ENCODE measurements around the gene HSD17B8. TPM values are rescaled to one million over a fixed set of nuclear protein-coding genes. Genes with fewer than 3 reads are reported as not detected.

HSD17B8 gene
- polyA plus RNA-seq, 1 of the 3 experiments (the other 2 are of a cell fraction), result 37.5 TPM

DNA sequence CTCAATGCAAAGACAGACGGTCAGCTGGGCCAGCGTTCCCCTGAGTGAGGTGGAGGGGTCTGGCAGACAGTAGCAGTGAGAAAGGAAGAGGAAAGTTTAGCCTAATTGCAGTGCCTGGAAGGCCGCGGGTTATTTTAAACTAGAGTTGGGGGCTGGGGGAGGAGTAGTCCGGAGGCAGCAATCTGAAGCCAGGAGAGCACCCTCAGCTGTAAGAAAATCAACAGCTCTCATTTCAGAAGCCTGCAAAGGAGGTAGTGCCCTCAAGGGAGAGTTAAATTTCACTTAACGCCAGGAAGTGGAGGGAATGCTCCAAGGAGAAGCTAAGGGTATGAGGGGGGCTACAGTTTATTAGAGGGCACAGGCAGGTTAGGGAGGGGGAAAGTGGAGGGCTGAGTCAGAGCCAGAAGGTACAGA is 30.8 kb downstream of the HSD17B8 start:
- 17% methylated on average over 6 of the region's 6 CpGs for WGBS (ENCODE audit: low lambda C conversion rate)
- no peak overlapping the region for H3K9ac ChIP-seq
- H3K9me2 ChIP-seq, result no peaks in the 10 kb centered on the region
- no peak overlapping the region for H3K4me2 ChIP-seq
- no peaks in the 10 kb centered on the region for H3K9me3 ChIP-seq
- no peak for DNase-seq
- ChIA-PET CTCF (interaction anchor here (1.1 to 9.1 kb wide), 3 partner anchors 13 to 109 kb away, joined by 4 to 68 read pairs (median 6); no protein-coding TSS in a partner anchor), POLR2A (no interaction called here)
- no peak overlapping the region for H3K4me3 ChIP-seq (ENCODE audit: low read depth in 2 of 2, low read length in 1 of 2)
- no peaks in the 10 kb centered on the region for H4K20me1 ChIP-seq (ENCODE audit: insufficient read depth)
- no peaks in the 10 kb centered on the region for H3F3A ChIP-seq (replicated peaks; ENCODE audit: insufficient read depth)
- no peaks in the 10 kb centered on the region; a peak in 1 of 4 replicates for H3K4me1 ChIP-seq (ENCODE audit: control insufficient read depth in 1 of 2, insufficient read depth in 2 of 2, low read depth in 1 of 2, low read length in 1 of 2)
- no peaks in the 10 kb centered on the region for H3K36me3 ChIP-seq (replicated peaks in 1 of 2; ENCODE audit: control insufficient read depth in 1 of 2, insufficient read depth in 2 of 2, low read length in 1 of 2)
- H3K27ac ChIP-seq (ENCODE audit: low read depth in 2 of 2, low read length in 1 of 2), result no peak overlapping the region
- H2AFZ ChIP-seq (ENCODE audit: low read depth), result no peak overlapping the region
- peaks cover 79% of the 10 kb centered on the region for H3K27me3 ChIP-seq (ENCODE audit: insufficient read depth)
- H3K79me2 ChIP-seq (ENCODE audit: insufficient read depth), result no peaks in the 10 kb centered on the region
- TF ChIP-seq MEF2A (IDR thresholded peaks at IDR 0.05; ENCODE audit: borderline replicate concordance, low read depth) (no peak), NFIC (IDR thresholded peaks at IDR 0.05; ENCODE audit: borderline replicate concordance) (no peak), TCF12 (IDR thresholded peaks at IDR 0.05) (no peak), FOXJ3 (CRISPR knock-in tag; IDR thresholded peaks at IDR 0.05) (no peak), POLR2AphosphoS5 (IDR thresholded peaks at IDR 0.05; ENCODE audit: low read depth, low read length) (no peak), YY1 (IDR thresholded peaks at IDR 0.05; ENCODE audit: low read depth) (no peak), RAD21 (IDR thresholded peaks at IDR 0.05; ENCODE audit: low read length) (no peak), ELF1 (IDR thresholded peaks at IDR 0.05) (no peak), EP300 (IDR thresholded peaks at IDR 0.05; ENCODE audit: borderline replicate concordance in 1 of 2, low read depth in 1 of 2, low read length in 1 of 2) (no peak), SMC3 (IDR thresholded peaks at IDR 0.05; ENCODE audit: low read depth, low read length) (no peak)
- TF ChIP-seq, protein P1, sequence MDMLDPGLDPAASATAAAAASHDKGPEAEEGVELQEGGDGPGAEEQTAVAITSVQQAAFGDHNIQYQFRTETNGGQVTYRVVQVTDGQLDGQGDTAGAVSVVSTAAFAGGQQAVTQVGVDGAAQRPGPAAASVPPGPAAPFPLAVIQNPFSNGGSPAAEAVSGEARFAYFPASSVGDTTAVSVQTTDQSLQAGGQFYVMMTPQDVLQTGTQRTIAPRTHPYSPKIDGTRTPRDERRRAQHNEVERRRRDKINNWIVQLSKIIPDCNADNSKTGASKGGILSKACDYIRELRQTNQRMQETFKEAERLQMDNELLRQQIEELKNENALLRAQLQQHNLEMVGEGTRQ (IDR thresholded peaks at IDR 0.05; ENCODE audit: borderline replicate concordance, low read depth, low read length), result no peak
- TF ChIP-seq, protein P2, sequence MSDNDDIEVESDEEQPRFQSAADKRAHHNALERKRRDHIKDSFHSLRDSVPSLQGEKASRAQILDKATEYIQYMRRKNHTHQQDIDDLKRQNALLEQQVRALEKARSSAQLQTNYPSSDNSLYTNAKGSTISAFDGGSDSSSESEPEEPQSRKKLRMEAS (IDR thresholded peaks at IDR 0.05; ENCODE audit: low read depth), result no peak

DNA sequence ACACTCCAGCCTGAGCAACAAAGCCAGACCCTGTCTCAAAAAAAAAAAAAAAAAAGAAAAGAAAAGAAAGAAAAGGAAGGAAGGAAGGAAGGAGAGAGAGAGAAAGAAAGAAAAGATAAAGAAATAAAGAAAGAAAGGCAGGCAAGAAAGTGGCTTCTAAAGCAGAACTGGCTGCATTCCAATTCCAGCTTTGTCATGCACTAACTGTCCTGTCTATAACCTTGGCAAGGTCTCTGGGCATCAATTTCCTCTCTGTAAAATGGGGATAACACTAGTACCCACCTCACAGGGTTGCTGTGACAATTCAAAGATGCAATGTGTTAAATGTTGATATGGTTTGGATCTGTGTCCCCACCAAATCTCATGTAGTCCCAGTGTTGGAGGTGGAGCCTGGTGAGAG is 31.9 kb downstream of the HSD17B8 start:
- Histone ChIP-seq H3K27me3 (ENCODE audit: insufficient read depth) (peaks cover 79% of the 10 kb centered on the region), H3K4me1 (ENCODE audit: control insufficient read depth in 1 of 2, insufficient read depth in 2 of 2, low read depth in 1 of 2, low read length in 1 of 2) (no peaks in the 10 kb centered on the region; a peak in 1 of 4 replicates), H3K9me2 (no peaks in the 10 kb centered on the region), H3K9me3 (no peaks in the 10 kb centered on the region), H4K20me1 (ENCODE audit: insufficient read depth) (no peaks in the 10 kb centered on the region), H3F3A (replicated peaks; ENCODE audit: insufficient read depth) (no peaks in the 10 kb centered on the region), H3K9ac (no peak overlapping the region), H3K36me3 (replicated peaks in 1 of 2; ENCODE audit: control insufficient read depth in 1 of 2, insufficient read depth in 2 of 2, low read length in 1 of 2) (no peaks in the 10 kb centered on the region), H3K79me2 (ENCODE audit: insufficient read depth) (no peaks in the 10 kb centered on the region), H2AFZ (ENCODE audit: low read depth) (no peak overlapping the region), H3K4me2 (no peak overlapping the region), H3K27ac (ENCODE audit: low read depth in 2 of 2, low read length in 1 of 2) (no peak overlapping the region), H3K4me3 (ENCODE audit: low read depth in 2 of 2, low read length in 1 of 2) (no peak overlapping the region)
- TF ChIP-seq ELF1 (IDR thresholded peaks at IDR 0.05), result no peak
- TF ChIP-seq, protein P3, sequence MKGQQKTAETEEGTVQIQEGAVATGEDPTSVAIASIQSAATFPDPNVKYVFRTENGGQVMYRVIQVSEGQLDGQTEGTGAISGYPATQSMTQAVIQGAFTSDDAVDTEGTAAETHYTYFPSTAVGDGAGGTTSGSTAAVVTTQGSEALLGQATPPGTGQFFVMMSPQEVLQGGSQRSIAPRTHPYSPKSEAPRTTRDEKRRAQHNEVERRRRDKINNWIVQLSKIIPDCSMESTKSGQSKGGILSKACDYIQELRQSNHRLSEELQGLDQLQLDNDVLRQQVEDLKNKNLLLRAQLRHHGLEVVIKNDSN (IDR thresholded peaks at IDR 0.05; ENCODE audit: borderline replicate concordance, low read depth), result no peak
- TF ChIP-seq FOXM1 (IDR thresholded peaks at IDR 0.05; ENCODE audit: low read depth), result no peak
- TF ChIP-seq FOSL2 (IDR thresholded peaks at IDR 0.05; ENCODE audit: borderline replicate concordance, low read depth), result no peak
- ChIA-PET POLR2A (interaction anchor here (1.4 kb wide), 1 partner anchor 12 kb away, joined by 5 read pairs; no protein-coding TSS in a partner anchor), CTCF (interaction anchor here (1.1 to 9.1 kb wide), 3 partner anchors 12 to 75 kb away, joined by 6 to 68 read pairs (median 7); no protein-coding TSS in a partner anchor)
- no peak for DNase-seq

Data from SK-N-SH (cell line).